Esophagus squamous epithelium (tissue), 5 donors: ENCODE results near the gene AFM. TPM values are rescaled to one million over a fixed set of nuclear protein-coding genes. Genes with fewer than 3 reads are reported as not detected.

Source experiments
- DNase-seq: peaks from one replicate; lab custom pipeline; 2025; lab: John Stamatoyannopoulos, UW
- H3K27ac ChIP-seq, 4 donors: fragments of 200-600 bp; sonication (generic); one replicate each; pipeline ENCODE4 v1.5.1; 2016 to 2019; ENCODE audit warnings: mild to moderate bottlenecking in 1 of 4
- H3K27me3 ChIP-seq, 4 donors: fragments of 200-600 bp; sonication (generic); 1 replicate in 3 of 4; 2 replicates in 1 of 4; pipeline versions ENCODE4 v1.5.1 to v1.6.0; 2017 to 2021; ENCODE audit warnings: antibody characterized with exemption in 1 of 4
- H3K36me3 ChIP-seq, 3 donors: fragments of 200-600 bp; sonication (generic); one replicate each; pipeline ENCODE4 v1.5.1; 2016 to 2019
- H3K4me1 ChIP-seq, 3 donors: fragments of 200-600 bp; sonication (generic); one replicate each; pipeline ENCODE4 v1.5.1; 2017 to 2019
- H3K4me3 ChIP-seq, 4 donors: fragments of 200-600 bp; sonication (generic); 1 replicate in 3 of 4; 2 replicates in 1 of 4; pipeline ENCODE4 v1.5.1; 2016 to 2019; ENCODE audit warnings: mild to moderate bottlenecking in 2 of 4, moderate library complexity in 1 of 4
- H3K9me3 ChIP-seq, 3 donors: fragments of 200-600 bp; sonication (generic); one replicate each; pipeline ENCODE4 v1.5.1; 2016 to 2019
- POLR2A ChIP-seq, 4 donors: fragments of 450-650 bp; IDR thresholded peaks; one replicate each; pipeline ENCODE4 v1.6.1; 2017; ENCODE audit warnings: antibody characterized with exemption in 4 of 4, mild to moderate bottlenecking in 4 of 4, moderate library complexity in 3 of 4
- WGBS, 2 donors: methylation state at CpG; one replicate each; pipeline ENCODE4 v1.1.5; 2018; 5-methylcytosine and 5-hydroxymethylcytosine counted together
- intact Hi-C: fragments of 100-400 bp; cut with DNase I; formaldehyde crosslinking; loops from one replicate; pipeline ENCODE4 v1.15.0; 2022
- total RNA-seq, 4 donors: library from RNA; depleted of rRNA; stranded (reverse); fragments of >200 nt; gene quantifications; one replicate each; pipeline ENCODE4 v1.1.0, GENCODE V29; 2016
- TF ChIP-seq, protein P1 (sequence below), 6 experiments: fragments of 450-650 bp in 4 of 6; fragments of 200-600 bp in 2 of 6; sonication (generic) in 2 of 6; IDR thresholded peaks; one replicate each; pipeline ENCODE4 v1.5.1; 2016 to 2019; ENCODE audit warnings: antibody characterized with exemption in 6 of 6, mild to moderate bottlenecking in 4 of 6, moderate library complexity in 4 of 6
- donor health status: DM: yes; HTN: yes; CAD: no.

The AFM gene
- total RNA-seq, 4 donors from 2014 or later: not detected

DNA sequence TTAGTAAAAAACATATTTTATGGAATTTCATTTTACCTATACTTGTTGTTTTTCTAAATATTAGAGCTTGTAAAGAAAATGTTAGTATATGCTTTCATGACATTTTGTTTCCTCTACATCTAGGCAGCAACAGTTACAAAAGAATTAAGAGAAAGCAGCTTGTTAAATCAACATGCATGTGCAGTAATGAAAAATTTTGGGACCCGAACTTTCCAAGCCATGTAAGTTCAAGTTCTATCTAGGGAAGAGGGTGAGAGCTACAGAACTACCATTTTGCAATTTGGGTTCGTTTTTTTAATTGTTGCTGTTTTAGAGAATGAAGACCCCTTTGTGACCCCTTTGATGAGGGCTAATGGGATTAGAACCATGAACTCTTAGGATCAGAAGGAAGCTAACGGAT is 38.3 kb upstream of the AFM start:
- no peak for DNase-seq
- Histone ChIP-seq H3K9me3 (no peaks in the 10 kb centered on the region), H3K4me3 (no peak overlapping the region), H3K27me3 (no peaks in the 10 kb centered on the region), H3K4me1 (peaks cover 0 to 4% (median 0%) of the 10 kb centered on the region in 3 donors), H3K36me3 (no peaks in the 10 kb centered on the region), H3K27ac (no peak overlapping the region)
- intact Hi-C loops: no loop called here
- TF ChIP-seq, protein P1, sequence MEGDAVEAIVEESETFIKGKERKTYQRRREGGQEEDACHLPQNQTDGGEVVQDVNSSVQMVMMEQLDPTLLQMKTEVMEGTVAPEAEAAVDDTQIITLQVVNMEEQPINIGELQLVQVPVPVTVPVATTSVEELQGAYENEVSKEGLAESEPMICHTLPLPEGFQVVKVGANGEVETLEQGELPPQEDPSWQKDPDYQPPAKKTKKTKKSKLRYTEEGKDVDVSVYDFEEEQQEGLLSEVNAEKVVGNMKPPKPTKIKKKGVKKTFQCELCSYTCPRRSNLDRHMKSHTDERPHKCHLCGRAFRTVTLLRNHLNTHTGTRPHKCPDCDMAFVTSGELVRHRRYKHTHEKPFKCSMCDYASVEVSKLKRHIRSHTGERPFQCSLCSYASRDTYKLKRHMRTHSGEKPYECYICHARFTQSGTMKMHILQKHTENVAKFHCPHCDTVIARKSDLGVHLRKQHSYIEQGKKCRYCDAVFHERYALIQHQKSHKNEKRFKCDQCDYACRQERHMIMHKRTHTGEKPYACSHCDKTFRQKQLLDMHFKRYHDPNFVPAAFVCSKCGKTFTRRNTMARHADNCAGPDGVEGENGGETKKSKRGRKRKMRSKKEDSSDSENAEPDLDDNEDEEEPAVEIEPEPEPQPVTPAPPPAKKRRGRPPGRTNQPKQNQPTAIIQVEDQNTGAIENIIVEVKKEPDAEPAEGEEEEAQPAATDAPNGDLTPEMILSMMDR (IDR thresholded peaks at IDR 0.05): no peak
- TF ChIP-seq POLR2A (IDR thresholded peaks at IDR 0.05): no peak
- 76 to 83% methylated on average over 3 of the region's 3 CpGs for WGBS, 2 donors

DNA sequence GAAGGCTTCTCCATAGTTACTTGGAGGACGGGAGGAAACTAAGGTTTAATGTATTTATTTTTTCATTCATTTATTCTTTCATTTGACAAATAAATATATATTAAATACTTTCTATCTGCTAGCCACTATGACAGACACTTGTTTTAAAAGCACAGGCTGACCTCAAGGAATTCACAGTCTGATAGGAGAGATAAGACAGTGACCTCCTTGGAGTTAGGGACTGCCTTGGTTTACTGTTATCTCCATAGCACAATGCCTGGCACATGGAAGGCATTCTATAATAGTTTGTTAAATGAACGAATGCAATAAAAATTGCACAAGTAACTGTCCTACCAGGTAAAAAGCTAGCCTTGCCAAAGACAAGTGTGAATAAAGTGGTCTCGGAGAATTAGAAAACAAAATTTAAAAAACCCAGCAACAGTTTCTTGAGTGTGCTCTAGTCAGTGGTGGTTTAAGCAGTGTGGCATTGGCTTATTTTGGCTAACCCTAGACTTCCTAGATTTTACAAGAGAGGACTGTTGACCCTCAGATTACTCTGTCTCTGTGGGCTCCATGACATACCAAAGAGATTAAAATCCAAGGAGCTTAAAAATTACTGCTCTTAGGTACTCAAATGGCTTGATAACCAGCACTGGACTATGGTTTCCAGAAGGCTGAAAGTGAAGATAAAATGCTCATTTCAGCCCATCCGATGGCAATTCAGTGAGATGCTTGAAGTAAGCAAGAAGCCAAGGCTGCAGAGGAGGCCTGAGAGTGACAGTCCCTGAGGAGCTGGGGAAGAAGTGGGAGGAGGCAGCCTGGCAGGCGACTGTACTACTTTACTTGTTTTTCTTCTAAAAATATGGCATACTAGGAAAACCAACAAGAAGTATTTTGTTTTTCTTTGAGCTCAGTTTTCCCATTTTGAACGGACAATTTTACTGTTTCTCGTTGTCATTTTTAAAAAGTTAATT is 35.9 kb upstream of the AFM start:
- peaks cover 0 to 14% (median 0%) of the 10 kb centered on the region in 3 donors for H3K4me1 ChIP-seq
- intact Hi-C loops: no loop called here

DNA sequence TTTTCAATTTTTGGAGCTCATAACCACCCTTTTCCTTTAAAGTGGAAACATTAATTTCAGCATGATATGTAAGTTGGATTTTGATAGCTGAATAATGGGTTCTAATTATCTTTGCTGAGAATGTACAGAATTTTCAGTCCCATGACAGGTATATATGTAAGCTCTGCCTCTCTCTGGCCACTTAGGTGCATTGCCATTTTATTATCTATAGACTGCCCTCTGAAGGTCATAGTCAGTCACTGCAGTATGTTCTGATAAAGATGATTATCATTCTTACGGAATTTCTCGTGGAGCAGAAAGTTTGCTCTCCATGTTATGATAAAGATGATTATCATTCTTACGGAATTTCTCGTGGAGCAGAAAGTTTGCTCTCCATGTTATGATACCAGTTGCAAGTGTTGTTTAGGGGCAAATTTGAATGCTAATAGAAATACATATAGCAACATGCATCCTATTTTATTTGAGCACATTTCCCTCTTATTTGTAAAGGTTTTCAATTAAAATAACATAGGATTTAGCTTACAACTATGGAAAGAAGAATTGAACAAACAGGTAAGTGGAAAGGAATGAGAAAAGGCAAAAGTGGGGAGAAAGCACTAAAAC is 35.1 kb upstream of the AFM start:
- Histone ChIP-seq H3K36me3 (no peaks in the 10 kb centered on the region), H3K9me3 (no peaks in the 10 kb centered on the region), H3K4me1 (peaks cover 0 to 16% (median 0%) of the 10 kb centered on the region in 3 donors), H3K27me3 (no peaks in the 10 kb centered on the region), H3K4me3 (no peak overlapping the region), H3K27ac (no peak overlapping the region)
- TF ChIP-seq, protein P1 (IDR thresholded peaks at IDR 0.05): peak; percentile 29 to 78 (median 54)
- TF ChIP-seq POLR2A (IDR thresholded peaks at IDR 0.05): no peak
- DNase-seq: no peak
- intact Hi-C loops: no loop called here
- WGBS, 2 donors: 12 to 15% methylated on average over 4 of the region's 4 CpGs

More for the DNA sequence above, 35.9 kb upstream of the AFM start:
- Histone ChIP-seq H3K27me3 (no peaks in the 10 kb centered on the region), H3K27ac (no peak overlapping the region), H3K36me3 (no peaks in the 10 kb centered on the region), H3K4me3 (no peak overlapping the region), H3K9me3 (no peaks in the 10 kb centered on the region)
- WGBS, 2 donors: 84 to 85% methylated on average over 7 of the region's 7 CpGs
- no peak for TF ChIP-seq POLR2A (IDR thresholded peaks at IDR 0.05)
- TF ChIP-seq, protein P1 (IDR thresholded peaks at IDR 0.05): no peak
- no peak for DNase-seq

DNA sequence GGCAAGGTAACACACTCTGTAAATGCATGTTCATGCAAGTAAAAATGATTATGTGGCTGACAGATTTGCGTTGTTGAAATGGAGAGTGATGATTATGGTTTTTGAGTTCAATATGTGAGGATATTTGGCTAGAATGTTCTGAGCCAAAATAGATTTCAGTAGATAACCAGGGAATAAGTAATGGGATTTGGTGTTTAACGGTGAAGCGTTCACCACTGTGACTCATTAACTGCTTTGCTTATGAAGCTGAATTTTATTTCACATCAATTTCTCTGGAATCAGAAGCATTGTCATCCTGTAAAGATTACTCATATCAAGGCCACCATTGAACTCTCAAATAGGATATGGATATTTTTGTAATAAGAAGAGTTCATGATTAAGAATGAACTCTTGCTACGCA is 33.9 kb upstream of the AFM start:
- no peak overlapping the region for H3K4me3 ChIP-seq
- intact Hi-C loops: no loop called here
- no peak overlapping the region for H3K27ac ChIP-seq
- H3K9me3 ChIP-seq: no peaks in the 10 kb centered on the region
- no peaks in the 10 kb centered on the region for H3K27me3 ChIP-seq
- no peaks in the 10 kb centered on the region for H3K36me3 ChIP-seq
- TF ChIP-seq, protein P1 (IDR thresholded peaks at IDR 0.05): no peak
- TF ChIP-seq POLR2A (IDR thresholded peaks at IDR 0.05): no peak
- DNase-seq: no peak
- 41 to 54% methylated on average over 4 of the region's 4 CpGs for WGBS, 2 donors
- H3K4me1 ChIP-seq: peaks cover 0 to 16% (median 0%) of the 10 kb centered on the region in 3 donors
